Hypothalamus (tissue), 51 donors: ENCODE results near the gene TPCN2.

ENCODE experiments used
- DNase-seq, 51 donors: peaks; one replicate each; lab custom pipeline; 2025; lab: John Stamatoyannopoulos, UW

Gene TPCN2

GRCh38 chr11:69055598-69056516, 7.1 kb downstream of the TPCN2 start:
- DNase-seq: peak in 40 of 51 donors; percentile 5 to 70 (median 40)

DNA sequence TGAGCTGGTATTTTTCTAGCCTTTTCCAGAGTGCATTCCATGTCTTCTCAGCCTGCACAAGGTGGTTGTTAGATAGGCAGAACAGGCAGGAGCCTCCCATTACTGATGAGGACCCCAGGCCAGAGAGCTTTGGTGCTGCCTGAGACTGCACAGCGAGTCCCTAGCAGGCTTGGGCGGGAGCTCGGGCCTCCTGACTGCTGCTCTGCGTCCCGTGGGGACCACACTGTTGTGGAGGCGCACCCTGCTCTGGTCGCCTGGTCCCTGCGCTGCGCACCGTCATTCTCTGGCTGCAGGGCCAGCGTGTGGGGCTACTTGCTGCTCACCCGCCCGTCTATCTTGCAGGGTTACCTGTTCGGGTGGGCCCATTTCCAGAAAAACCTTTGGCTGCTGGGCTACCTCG, 8.5 kb downstream of the TPCN2 start:
- no peak for DNase-seq

DNA sequence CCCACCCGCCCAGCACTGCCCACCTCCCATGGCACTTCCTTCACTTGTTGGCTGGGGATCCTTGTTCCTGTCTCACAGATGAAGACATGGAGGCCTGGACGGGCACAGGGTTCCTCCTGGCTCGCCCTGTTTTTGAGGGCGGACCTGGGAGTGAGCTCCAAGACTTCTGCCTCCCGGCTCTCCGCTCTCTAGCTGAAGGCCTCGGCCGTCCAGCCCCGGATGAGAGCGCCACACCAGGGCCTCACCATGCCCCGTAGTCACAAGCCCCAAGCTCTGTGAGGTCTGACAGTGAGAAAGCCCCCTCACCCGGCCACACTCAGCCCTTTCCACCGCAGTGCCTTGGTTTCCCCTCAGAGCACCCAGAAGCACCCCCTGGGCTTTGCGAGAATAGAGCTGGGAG, 9.1 kb downstream of the TPCN2 start:
- no peak for DNase-seq

GRCh38 chr11:69058511-69059270, 10.0 kb downstream of the TPCN2 start:
- no peak for DNase-seq

DNA sequence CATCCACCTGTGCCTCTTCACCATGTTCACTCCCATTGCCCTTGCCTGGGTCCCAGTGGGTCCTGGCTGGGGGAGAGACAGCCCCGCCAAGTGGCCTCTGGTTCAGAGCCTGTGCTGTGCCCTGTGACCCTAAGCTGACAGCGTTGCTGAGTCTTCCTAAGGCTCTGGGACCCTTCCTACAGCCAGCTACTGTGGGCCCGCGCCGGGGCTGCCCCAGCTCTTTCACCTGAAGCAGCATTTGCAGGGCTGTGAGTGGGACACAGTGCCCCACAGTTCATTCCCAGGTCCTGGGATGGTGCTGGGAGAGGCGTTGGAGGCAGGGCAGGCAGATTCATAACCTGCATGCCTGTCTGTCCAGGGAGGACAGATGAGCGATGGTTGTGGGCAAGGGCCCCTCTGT, 10.7 kb downstream of the TPCN2 start:
- DNase-seq: no peak

- DNase-seq: no peak
Measured at GRCh38 chr11:69059985-69060384, 11.3 kb downstream of the TPCN2 start.

GRCh38 chr11:69060806-69061712, 12.3 kb downstream of the TPCN2 start:
- no peak for DNase-seq

DNA sequence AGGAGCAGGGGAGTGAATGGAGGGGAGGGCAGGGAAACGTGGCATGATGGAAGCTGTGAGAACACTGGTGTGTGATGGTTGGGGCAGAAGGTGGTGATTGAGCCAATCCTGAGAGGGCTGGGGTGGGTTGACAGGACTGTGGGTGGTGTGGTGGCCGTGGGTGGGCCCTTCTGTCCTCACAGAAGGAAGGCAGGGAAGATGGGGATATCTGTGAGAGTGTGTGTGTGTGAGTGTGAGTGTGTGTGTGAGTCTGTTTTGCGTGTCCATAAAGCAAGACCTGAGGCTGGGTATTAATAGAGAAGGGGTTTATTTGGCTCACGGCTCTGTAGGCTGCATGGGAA, 13.0 kb downstream of the TPCN2 start:
- no peak for DNase-seq

- no peak for DNase-seq
Measured at GRCh38 chr11:69062169-69062855, 13.6 kb downstream of the TPCN2 start.

GRCh38 chr11:69062873-69063651, 14.3 kb downstream of the TPCN2 start:
- DNase-seq: no peak

- no peak for DNase-seq
Measured at GRCh38 chr11:69063652-69064260, 15.0 kb downstream of the TPCN2 start.

- DNase-seq: no peak
Measured at GRCh38 chr11:69064394-69064957, 15.7 kb downstream of the TPCN2 start.

DNA sequence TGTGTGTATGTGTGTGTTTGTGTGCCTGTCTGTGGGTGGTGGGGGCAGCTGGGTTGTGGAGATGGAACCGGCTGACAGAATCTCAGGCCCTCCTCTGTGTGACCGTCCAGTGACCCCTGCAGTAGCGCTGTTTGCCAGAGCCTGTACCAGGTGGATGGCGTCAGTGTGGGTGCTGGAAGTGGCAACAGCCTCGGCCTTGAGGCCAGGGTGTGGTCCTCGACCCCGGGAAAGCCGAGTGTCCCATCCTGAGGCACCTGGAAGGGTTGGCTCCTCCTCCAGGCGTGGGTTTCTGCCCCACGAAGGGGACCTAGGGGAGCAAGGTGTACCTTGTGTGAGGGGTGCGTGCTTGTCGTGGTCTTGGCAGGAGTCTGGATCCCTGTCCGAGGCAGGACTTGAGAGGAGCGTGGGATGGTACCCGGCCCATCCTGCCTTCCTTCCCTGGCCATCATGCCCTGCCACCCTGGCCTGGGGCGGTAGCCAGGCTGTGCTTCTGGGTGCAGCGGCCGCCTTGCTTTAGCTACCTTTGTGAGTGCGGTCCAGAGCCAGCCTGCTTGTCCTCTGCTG, 16.5 kb downstream of the TPCN2 start:
- DNase-seq: no peak

GRCh38 chr11:69066122-69067112, 17.7 kb downstream of the TPCN2 start:
- no peak for DNase-seq

DNA sequence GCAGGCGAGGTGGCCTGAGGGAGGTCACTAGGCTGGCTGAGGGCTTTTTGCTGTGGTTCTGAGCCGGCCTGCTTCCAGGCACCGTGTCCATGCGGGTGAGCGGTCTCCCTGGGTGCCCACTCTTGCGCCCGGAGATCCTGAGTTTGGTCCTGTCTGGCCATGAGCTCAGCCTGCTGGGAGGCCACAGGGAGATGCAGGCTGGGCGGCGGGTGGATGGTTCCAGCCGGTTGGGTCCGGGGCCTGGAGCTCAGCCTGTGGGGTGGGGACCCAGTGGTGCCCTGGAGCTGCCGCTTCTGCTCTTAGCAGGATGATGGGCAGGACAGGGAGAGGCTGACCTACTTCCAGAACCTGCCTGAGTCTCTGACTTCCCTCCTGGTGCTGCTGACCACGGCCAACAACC, 18.5 kb downstream of the TPCN2 start:
- no peak for DNase-seq

- DNase-seq: no peak
Measured at GRCh38 chr11:69071086-69071800, 22.5 kb downstream of the TPCN2 start.
